ENCODE results near the gene ANKRD34B. TPM values are rescaled to one million over a fixed set of nuclear protein-coding genes. Genes with fewer than 3 reads are reported as not detected.
A peak's percentile ranks its signal among the peaks of the same experiment; 100 is the strongest.

Gene ANKRD34B
- total RNA-seq, 1 donor from 2014 or later = not detected

DNA sequence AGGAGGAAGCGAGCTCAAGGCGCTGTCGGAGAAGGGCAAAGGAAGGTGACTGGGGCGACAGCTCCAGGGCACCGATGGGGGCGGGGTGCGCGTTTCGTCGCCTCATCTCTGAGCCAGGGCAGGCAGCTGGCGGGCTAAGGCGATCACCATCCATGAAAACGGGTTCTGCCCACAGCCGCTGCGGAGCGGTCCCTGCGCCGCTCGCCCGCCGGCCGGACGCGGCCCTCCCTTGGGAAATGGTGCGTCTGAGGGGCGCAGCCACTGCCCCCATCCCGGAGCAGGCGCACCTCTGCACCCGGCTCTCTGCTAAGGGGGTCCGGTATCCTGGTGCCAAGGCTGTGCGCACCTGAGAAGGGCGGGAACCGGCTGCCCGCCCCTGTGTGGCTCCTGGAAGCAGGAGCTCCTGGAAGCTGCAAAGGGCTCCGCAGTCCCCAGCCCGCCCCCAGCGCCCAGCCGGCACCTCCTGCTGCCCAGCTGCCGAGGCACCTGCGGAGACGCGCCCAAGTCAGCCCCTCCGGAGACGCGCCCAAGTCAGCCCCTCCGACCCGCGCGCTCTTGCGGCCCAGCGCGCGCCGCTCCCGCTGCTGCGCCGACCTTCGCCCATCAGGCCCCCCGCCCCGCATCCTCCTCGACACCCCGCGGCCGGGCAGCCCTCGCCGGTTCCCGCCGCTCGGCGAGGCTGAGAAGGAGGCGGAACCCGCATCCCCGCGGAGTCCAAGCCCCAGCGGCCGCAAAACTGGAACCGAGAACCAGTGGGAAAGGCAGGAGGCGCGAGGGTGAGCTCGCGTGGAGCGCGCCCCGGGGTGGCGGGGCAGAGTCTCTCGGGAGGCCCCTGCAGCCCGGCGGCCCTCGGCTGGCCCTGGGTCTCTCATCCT lies 757 bp downstream of the ANKRD34B start:
- DNase-seq = peak; percentile 3

DNA sequence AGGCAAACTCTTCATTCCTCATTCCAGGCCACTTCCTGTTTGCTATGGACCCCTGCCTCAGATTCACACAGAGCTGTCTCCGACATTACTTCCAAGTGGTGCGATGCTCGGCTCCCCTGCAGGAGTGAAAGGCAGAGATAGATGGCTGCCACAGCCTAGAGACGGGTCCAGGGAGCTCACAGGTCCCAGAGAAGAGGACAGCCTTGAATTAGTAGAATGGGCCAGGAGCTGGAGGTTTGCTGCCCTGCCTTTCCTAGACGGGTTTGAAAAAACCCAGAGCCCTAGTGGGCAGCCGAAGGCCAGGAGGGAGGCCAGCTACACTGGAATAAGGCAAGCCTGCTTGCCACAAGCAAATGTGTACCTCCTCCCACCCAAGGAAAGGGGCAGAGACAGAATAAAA lies 1.8 kb downstream of the ANKRD34B start:
- DNase-seq = no peak

DNA sequence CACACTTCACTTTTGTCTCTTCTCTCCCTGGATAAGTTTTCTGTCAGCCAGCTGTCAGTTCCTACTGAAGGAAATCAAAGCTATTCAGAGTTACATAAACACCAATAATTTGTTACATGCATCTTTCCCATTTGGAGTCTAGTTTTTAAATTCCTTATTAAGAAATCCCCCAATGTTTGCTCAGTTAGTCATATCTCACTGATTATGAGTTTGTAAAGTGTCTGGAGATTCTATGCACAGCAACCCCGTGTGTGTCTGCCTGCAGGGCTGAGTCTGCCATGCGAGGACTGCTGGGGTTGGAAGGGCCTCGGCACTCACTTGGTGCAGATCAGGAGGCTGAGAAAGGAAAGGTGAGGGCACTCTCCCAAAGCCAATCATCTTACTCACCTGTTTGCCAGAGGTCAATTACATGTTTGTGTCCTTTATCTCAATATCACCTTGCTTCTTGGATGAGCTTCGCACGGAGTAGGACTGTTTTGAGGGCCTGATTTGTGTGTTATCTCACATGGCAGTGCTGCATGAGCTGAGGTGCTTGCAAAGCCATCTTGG lies 3.3 kb downstream of the ANKRD34B start:
- DNase-seq = no peak

DNA sequence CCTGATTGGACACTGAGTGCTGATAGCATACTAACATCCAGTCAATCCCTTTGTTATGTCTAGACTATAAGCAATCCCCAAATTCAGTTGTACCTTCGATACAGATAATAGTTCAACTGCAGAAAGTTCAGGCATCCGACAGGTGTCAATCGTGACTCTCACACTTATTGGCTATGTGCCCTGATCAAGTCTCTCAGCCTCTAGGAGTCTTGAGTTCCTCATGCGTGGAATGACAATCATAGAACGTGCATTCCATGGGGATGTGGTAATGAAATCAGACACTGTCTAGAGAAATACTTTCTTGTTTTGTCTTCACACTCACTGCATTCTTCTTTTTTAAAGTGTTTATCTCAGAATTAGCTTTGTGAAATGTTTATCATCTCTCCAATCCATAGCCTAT lies 4.8 kb downstream of the ANKRD34B start:
- DNase-seq = no peak

DNA sequence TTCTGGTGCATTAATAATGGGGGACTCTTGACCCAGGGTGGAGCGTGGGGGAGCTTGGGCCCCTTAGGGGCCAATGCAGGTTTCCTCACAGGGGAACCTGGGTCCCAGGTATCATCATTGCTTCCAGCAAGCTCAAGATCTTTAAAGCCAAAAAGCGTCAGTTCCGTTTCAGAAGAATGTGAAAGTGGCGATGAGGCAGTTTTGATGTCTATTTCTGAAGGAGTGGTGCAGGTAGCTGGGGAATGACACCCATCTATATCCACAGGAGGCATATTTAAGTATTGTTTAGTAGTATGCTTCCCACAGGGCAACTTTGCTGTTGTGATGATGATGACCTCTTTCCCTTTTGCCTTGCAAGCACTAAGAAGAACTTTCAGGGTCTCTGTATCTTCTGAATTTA lies 10.8 kb downstream of the ANKRD34B start:
- no peak for DNase-seq

DNA sequence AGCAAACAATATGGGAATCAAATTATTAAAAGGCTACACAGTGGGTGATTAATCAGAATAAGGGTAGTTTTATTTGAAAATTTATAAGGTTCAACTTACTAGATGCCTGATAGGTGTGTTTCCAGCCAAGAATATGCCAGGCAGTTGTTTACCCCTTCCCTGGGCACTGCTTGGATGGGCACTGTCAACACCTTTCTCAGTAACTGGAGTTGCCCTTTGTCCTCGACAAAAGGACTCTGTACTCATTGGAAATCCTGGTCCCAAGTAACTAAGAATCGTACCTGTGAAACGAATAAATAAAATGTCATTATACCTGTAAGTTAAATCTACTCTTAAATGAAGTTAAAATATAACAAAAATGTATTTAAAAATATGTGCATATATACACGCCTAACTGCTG lies 15.0 kb downstream of the ANKRD34B start:
- no peak for DNase-seq

DNA sequence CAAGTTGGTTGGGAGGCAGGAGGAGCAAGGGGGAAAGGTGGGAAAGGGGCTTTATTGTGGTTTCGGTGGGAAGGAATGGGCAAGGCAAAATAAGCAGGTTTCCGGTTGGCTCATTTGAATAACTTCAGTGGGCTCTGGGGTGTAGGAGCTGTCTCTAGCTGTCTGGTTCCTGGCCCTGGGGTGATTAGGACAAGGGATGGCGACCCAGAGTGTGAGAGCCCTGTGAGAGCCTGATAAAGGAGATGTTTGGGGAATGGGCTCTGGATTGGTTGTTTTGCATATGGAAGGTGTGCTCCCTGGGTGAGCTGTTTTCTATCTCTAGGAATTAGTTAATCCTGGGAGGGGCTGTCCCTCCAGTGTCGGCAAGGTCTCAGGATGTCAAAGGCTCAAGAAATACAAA lies 15.4 kb downstream of the ANKRD34B start:
- no peak for DNase-seq

DNA sequence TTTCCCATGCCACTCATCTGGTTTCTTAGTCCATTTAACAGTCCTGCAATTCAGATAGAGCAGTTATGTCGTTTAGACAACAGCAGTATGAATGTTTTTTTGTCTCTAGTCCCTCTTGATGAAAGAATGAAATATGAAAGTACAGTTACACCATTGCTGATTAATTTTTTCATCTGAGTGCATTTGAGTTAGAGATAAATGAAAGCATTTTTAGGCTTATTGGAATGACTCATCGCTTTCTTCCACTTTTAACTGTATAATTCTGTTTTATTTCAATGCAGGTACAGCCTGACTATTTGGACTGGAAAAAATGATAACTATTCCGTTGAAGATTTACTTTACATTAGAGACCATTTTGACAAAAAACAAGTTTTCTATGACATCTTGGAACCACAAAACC lies 28.7 kb downstream of the ANKRD34B start:
- DNase-seq = no peak

DNA sequence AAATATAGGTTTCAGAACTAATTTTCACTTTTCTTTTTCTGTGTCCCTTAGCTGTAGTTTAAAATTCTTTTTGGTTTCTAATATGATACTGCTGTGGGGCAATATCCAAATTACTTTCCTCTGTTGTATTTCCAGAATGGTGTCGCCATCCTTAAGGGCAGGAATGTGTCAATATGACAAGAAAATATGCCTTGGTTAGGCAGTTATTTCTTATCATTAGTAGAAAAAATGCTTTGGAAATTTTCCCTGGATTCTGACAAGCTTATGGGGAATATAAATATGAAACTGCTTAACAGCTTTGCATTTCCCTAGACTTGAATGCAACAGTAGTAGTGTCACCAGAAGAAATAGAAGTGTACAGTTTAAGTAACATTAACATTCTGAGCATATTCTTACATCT lies 29.4 kb downstream of the ANKRD34B start:
- no peak for DNase-seq

DNA sequence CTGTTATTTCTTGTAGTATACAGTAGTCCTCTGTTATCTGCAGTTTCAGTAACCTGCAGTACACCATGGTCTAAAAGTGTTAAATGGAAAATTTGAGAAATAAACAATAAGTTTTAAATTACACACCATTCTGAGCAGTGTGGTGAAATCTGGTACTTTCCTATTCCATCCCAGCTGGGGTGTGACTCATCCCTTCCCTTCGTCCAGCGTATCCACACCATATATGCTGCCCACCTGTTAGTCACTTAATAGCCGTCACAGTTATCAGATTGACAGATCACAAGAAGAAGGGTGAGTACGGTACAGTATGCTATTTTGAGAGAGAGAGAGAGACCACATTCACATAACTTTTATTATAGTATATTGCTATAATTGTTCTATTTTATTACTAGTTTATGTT lies 53.3 kb downstream of the ANKRD34B start:
- peak; percentile 85 for DNase-seq

DNA sequence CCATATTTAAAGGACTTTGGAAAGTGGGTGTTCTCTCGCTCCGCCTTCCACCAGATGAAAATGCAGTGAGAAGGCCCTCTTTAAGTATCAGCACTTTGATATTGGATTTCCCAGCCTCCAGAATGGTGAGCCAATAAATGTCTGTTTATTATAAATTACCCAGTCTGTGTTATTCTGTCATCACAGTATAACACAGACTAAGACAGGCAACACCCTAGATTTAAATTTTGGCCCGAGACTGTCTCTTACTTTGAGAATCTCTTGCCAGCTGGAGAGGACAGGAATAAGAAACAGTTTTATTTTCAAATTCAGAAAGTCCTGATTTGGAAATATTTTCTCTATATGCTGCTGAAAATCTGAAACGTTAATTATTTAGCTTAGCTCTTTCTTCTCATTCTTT lies 60.7 kb downstream of the ANKRD34B start:
- DNase-seq = no peak

DNA sequence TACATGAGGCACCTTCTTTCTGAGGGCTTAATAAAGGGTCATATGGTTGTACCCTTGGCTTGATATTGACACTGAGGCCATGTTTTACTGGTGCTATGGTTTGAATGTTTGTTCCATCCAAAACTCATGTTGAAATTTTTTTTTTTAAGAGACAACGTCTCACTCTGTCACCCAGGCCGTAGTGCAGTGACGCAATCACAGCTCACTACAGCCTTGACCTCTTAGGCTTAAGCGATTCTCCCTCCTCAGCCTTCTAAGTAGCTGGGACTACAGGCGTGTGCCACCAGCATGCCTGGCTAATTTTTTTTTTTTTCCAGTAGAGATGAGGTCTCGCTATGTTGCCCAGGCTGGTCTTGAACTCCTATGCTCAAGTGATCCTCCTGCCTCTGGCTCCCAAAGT lies 61.2 kb downstream of the ANKRD34B start:
- DNase-seq = no peak

DNA sequence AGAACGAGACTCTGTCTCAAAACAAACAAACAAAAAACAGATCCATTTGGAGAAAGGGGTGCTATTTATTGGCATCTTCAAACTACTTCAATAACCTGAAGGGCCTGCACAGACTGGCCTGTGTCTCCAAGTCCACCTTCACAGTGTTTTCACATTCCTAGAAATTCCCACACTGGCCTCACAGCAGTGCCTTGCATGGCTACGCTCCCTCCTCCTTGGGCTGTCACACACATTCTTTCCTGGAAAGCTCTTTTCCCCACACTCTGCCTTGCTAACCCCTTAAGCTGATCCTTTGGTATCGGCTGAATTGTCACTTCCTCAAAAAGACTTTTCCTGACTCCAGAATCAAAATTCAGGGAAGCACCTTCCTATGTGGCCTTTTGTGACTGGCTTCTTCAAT lies 62.4 kb downstream of the ANKRD34B start:
- no peak for DNase-seq

Other genes with a start within 250 kb of the ANKRD34B start
- 44.1 and 52.5 TPM in 2 replicates for gene ZFYVE16, start 162.2 kb downstream of the ANKRD34B start, total RNA-seq
- 2.6 and 3.0 TPM in 2 replicates for gene FAM151B, start 82.2 kb downstream of the ANKRD34B start, total RNA-seq
- gene MSH3, start 84.4 kb upstream of the ANKRD34B start, total RNA-seq = 8.7 and 13.3 TPM in 2 replicates
- 13.6 and 40.4 TPM in 2 replicates for gene DHFR, start 84.7 kb upstream of the ANKRD34B start, total RNA-seq

Data from dermis blood vessel endothelial cell (primary cell).